Suppressor macrophage (primary cell): ENCODE data around the gene ACTR1B.
"Not testable (repeated sequence)": the region's sequence is repeated elsewhere in the genome, so short reads cannot be mapped to it uniquely, and the experiment has no call there.

Experiments
- DNase-seq, 4 experiments: peaks; one replicate each; pipeline ENCODE4 v3.0.0-alpha.2; 2020 to 2022

Gene ACTR1B

GRCh38 chr2:97615746-97616145 is 48.1 kb downstream of the ACTR1B start:
- not testable (repeated sequence) for DNase-seq

GRCh38 chr2:97611895-97612294 is 51.9 kb downstream of the ACTR1B start:
- DNase-seq, result not testable (repeated sequence)

GRCh38 chr2:97608745-97609144 is 55.1 kb downstream of the ACTR1B start:
- DNase-seq, result not testable (repeated sequence)
